Kidney epithelial cell (primary cell): ENCODE measurements around the gene FAM184A. TPM values are rescaled to one million over a fixed set of nuclear protein-coding genes. Genes with fewer than 3 reads are reported as not detected.
"Not testable (repeated sequence)": the region's sequence is repeated elsewhere in the genome, so short reads cannot be mapped to it uniquely, and the experiment has no call there.

ENCODE experiments used
- DNase-seq: peaks from one replicate; pipeline ENCODE4 v3.0.0-alpha.2; 2010; ENCODE audit warnings: low read depth
- H3K27me3 ChIP-seq: 2 replicates; pipeline ENCODE4 v1.6.0; 2011; ENCODE audit warnings: low read length; ENCODE audit not compliant: control insufficient read depth, insufficient read depth
- H3K36me3 ChIP-seq: 2 replicates; pipeline ENCODE4 v1.5.1; 2011; ENCODE audit warnings: low read length; ENCODE audit not compliant: control insufficient read depth, insufficient read depth
- H3K4me3 ChIP-seq: 2 replicates; pipeline ENCODE4 v1.5.1; 2011; ENCODE audit warnings: low read depth, mild to moderate bottlenecking, control low read depth, low read length
- total RNA-seq: library from RNA; depleted of rRNA; stranded (reverse); fragments of >200 nt; gene quantifications from 2 replicates; pipeline ENCODE4 v1.2.3, GENCODE V29; 2015
- TF ChIP-seq, protein P1 (sequence below): IDR thresholded peaks from 2 replicates; pipeline ENCODE4 v1.5.1; 2011; ENCODE audit warnings: mild to moderate bottlenecking, moderate library complexity, low read length, control low read depth, inconsistent platforms; ENCODE audit not compliant: insufficient read depth, poor library complexity, severe bottlenecking

The FAM184A gene
- total RNA-seq, 1 donor from 2014 or later, result 2.0 TPM

DNA sequence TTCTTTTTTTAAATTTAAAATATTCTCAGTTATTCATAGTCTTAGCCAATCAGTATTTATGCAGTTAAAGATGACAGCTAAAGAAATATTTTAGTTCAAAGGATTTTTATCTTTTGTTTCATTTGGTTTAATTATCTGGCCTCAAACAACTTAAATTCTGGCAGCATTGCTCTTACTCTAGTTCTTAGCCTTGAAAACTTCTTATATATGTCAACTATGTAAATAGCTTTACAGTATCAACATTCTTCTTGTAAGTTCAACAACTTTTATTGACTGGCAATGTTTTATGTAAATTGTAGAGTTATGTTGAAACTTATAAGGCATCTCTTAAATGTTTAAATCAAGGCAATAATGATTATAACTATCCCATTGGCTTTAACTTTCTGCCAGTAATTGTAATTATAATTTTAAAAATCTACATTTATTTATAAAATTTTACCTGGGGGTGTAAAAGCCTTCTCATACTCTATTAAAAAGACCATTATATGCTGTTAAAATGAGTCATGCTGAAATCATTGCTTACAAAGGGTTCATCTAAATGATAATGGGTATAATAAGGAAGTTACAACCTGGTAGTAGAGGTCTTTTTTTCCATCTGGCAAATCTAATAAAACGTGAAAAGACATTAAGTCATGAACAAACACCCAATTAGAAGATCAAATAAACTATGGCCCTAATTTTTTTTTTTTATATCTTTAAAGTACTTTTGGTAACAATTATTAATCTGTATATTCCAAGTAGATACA is 45.8 kb upstream of the FAM184A start:
- no peak for DNase-seq
- no peak overlapping the region for H3K4me3 ChIP-seq
- H3K27me3 ChIP-seq, result no peaks in the 10 kb centered on the region
- no peaks in the 10 kb centered on the region for H3K36me3 ChIP-seq
- TF ChIP-seq, protein P1, sequence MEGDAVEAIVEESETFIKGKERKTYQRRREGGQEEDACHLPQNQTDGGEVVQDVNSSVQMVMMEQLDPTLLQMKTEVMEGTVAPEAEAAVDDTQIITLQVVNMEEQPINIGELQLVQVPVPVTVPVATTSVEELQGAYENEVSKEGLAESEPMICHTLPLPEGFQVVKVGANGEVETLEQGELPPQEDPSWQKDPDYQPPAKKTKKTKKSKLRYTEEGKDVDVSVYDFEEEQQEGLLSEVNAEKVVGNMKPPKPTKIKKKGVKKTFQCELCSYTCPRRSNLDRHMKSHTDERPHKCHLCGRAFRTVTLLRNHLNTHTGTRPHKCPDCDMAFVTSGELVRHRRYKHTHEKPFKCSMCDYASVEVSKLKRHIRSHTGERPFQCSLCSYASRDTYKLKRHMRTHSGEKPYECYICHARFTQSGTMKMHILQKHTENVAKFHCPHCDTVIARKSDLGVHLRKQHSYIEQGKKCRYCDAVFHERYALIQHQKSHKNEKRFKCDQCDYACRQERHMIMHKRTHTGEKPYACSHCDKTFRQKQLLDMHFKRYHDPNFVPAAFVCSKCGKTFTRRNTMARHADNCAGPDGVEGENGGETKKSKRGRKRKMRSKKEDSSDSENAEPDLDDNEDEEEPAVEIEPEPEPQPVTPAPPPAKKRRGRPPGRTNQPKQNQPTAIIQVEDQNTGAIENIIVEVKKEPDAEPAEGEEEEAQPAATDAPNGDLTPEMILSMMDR, result no peak

DNA sequence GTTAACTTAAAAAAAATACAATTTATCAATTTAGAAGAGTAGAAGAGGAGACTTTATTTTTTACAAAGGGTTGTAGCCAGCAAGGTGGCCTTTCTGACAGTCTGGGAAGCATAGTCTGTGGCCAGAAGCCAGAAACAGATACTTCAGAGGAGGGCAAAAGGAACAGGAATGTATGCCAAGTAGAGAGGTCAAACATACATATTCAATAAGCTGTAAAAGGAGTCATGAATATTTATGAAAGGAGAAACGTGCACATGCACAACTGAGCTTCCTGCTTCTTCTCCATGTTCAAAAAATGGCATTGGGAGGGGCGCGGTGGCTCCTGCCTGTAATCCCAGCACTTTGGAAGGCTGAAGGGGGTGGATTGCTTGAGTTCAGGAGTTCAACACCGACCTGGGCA is 43.9 kb upstream of the FAM184A start:
- H3K27me3 ChIP-seq, result no peaks in the 10 kb centered on the region
- TF ChIP-seq, protein P1, result no peak
- no peak overlapping the region for H3K4me3 ChIP-seq
- H3K36me3 ChIP-seq, result no peaks in the 10 kb centered on the region
- DNase-seq, result no peak

DNA sequence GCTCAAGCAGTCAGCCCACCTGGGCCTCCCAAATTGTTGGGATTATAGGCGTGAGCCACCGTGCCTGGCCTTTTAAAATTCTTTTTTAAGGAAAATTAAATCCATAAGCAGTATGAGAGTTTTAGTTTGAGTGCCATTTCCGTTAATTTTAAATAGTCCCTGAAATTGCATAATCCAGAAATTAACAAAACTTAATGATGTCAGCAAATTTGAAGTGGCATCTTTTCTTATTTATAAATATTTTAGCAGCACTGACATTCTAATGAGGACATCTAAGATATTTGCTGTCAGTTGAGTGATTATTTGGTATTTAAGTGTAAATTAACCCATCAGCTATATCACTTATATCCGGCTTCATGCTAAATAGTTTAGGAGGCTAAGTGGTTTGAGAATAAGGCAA is 42.9 kb upstream of the FAM184A start:
- no peak overlapping the region for H3K4me3 ChIP-seq
- DNase-seq, result no peak
- H3K36me3 ChIP-seq, result no peaks in the 10 kb centered on the region
- TF ChIP-seq, protein P1, result no peak
- no peaks in the 10 kb centered on the region for H3K27me3 ChIP-seq

DNA sequence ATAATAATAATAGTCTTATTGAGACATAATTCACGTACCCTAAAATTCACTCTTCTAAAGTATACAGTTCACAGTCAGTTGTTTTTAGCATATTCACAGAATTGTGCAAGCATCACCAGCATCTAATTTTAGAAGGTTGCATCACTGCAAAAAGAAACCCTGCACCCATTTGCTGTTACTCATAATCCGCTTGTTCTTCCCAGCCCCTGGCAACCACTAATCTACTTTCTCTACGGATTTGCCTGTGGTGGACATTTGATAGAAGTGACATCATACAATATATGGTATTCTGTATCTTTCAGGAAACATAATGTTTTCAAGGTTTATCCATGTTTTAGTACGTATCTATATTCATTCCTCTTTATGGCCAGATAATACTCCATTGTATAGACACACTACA is 41.5 kb upstream of the FAM184A start:
- no peaks in the 10 kb centered on the region for H3K36me3 ChIP-seq
- TF ChIP-seq, protein P1, result no peak
- no peak for DNase-seq
- H3K27me3 ChIP-seq, result no peaks in the 10 kb centered on the region
- H3K4me3 ChIP-seq, result no peak overlapping the region

DNA sequence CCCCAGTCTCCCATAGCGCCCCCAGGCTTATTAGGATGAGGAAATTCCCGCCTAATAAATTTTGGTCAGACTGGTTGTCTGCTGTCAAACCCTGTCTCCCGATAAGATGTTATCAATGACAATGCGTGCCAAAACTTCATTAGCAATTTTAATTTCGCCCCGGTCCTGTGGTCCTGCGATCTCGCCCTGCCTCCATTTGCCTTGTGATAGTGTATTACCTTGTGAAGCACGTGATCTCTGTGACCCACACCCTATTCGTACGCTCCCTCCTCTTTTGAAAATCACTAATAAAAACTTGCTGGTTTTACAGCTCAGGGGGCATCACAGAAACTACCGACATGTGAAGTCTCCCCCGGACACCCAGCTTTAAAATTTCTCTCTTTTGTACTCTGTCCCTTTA is 40.6 kb upstream of the FAM184A start:
- H3K4me3 ChIP-seq, H3K36me3 ChIP-seq, H3K27me3 ChIP-seq, DNase-seq: not testable (repeated sequence)

DNA sequence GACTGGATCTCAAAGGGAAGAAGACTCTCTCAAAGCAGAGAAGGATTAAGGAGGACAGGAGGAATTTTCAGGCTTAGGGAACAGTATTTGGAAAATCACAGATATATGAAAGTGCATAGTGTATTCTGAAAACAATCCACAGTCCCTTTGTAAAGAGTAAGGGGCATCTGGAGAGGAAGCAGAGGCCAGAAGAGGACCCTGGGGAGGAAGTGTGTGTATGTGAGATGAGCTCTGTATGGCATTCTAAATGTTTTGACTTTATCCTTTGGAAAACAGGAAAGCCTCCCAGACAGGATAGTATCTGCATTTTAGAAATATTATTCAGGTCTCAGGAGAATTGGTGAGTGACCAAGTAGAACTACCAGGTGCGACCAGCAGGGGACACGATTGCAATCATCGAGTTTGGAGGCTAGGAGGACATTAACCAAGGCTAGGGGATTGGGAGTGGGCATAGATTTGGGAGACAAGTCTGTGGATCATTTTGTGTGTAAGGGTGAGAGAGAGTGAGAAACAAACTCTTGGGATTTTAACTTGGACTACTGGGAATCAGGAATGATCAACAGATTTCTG is 38.3 kb upstream of the FAM184A start:
- H3K36me3 ChIP-seq, result no peaks in the 10 kb centered on the region
- TF ChIP-seq, protein P1, result peak; percentile 13
- H3K27me3 ChIP-seq, result no peaks in the 10 kb centered on the region
- DNase-seq, result no peak
- no peak overlapping the region for H3K4me3 ChIP-seq
